DMS153 treated with DMSO at 0.1 percent for 48 hours (cell line): ENCODE data around the gene PLPPR3.

ENCODE experiments used
- DNase-seq: peaks from one replicate; lab custom pipeline; 2025; ENCODE audit not compliant: unreplicated experiment; lab: John Stamatoyannopoulos, UW

The PLPPR3 gene

GRCh38 chr19:797528-798414 is 24.0 kb downstream of the PLPPR3 start:
- peak; percentile 13 for DNase-seq

- DNase-seq = peak; percentile 89
Observed at GRCh38 chr19:796692-797527, 24.8 kb downstream of the PLPPR3 start, which contains the start of gene PTBP1. Gene PTBP1, plus strand, starts transcription at chr19:797452. Its CDS starts 46 bp downstream, at chr19:797498.

- no peak for DNase-seq
Observed at GRCh38 chr19:795691-796581, 25.8 kb downstream of the PLPPR3 start.

DNA sequence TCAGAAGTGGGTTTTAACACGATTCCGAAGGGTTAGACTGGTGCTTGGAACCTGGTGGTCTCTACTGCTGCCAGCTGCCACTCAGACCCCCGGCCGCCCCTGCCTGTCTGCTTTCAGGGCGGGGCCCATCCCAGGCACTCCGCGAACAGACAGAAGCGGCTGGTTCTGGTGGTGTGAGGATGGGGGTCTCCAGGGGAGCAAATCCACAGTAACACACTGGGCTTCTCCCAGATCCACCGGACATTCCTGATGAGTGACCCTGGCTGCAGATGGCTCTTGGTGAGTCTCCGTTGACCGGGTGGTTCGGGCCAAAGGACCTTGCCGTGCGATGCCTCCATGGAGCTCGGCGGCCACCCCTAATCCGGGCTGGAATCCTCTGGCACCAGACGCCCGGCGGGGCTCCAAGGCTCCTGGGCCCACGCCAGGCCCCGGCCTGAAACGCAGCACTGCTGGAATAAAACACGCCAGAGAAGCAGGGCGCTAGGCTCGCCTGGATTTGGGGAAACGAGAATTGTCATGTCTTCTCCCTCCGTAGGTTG is 26.6 kb downstream of the PLPPR3 start:
- DNase-seq = no peak

DNA sequence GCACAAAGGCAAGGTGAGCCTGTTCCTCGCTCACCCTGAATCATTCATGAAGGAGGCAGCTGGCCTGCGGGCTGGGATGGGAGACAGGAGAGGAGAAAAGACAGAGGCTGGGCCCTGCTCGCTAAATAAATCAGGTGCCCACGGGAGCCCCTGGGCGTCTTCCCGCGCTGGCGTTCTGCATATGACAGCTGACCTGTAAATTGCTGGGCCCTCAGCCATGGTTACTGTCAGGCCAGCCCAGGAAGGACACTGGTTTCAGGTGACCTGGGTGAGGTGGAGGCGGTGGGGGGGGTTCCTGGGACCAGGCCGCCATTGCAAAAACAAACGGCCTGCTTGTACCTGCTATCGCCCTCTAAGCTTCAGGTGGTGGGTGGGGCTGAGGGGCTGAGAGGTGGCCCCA is 27.9 kb downstream of the PLPPR3 start:
- DNase-seq = no peak

GRCh38 chr19:792306-792885 is 29.4 kb downstream of the PLPPR3 start:
- DNase-seq = no peak

GRCh38 chr19:791567-792305 is 30.0 kb downstream of the PLPPR3 start:
- no peak for DNase-seq

GRCh38 chr19:791007-791566 is 30.7 kb downstream of the PLPPR3 start:
- no peak for DNase-seq

- DNase-seq = no peak
Observed at GRCh38 chr19:789701-790060, 32.1 kb downstream of the PLPPR3 start.

DNA sequence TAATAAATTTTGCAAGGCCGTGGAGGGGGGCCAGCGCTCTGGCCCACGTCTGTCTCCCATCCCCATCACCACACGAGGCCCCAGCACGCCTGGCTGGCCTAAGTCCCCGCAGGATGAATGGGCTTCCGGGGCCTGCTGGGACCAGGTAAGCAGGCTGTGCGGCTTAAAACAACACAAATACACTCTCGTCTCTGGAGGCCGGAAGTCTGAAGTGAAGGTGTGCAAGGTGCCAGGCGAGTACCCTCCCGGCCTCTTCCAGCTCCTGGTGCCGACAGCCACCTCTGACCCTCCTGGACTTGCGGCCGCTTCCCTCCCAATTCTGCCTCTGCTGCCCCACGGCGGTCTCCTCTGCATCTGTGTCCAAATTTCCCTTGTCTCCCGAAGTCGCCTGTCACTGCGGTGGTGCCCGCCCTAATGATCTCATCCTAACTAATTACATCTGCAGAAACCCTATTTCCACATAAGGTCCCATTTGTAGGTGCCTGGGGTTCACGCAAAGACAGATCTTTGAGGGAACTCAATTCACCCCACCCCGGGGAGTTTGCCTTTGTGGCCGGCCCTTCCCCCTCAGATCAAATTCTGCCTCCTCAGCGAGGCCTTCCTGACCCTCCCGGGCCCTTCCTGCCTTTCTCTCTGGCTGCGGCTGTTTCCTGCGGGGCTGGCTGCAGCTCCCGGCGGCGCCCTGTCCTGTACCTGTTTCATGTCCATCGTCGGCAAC is 32.6 kb downstream of the PLPPR3 start:
- peak; percentile 22 for DNase-seq

GRCh38 chr19:788686-788982 is 33.1 kb downstream of the PLPPR3 start:
- DNase-seq = no peak

- DNase-seq = no peak
Observed at GRCh38 chr19:787536-787935, 34.2 kb downstream of the PLPPR3 start.

- DNase-seq = no peak
Observed at GRCh38 chr19:784541-784940, 37.2 kb downstream of the PLPPR3 start.

GRCh38 chr19:782878-783668 is 38.7 kb downstream of the PLPPR3 start:
- DNase-seq = no peak

- DNase-seq = no peak
Observed at GRCh38 chr19:782185-782877, 39.4 kb downstream of the PLPPR3 start.

GRCh38 chr19:781800-782184 is 40.0 kb downstream of the PLPPR3 start:
- no peak for DNase-seq

GRCh38 chr19:780935-781334 is 40.8 kb downstream of the PLPPR3 start:
- no peak for DNase-seq
